ENCODE results near the gene KRT9. TPM values are rescaled to one million over a fixed set of nuclear protein-coding genes. Genes with fewer than 3 reads are reported as not detected.

The KRT9 gene
- total and polyA plus RNA-seq, 3 experiments from 2014 or later: not detected

DNA sequence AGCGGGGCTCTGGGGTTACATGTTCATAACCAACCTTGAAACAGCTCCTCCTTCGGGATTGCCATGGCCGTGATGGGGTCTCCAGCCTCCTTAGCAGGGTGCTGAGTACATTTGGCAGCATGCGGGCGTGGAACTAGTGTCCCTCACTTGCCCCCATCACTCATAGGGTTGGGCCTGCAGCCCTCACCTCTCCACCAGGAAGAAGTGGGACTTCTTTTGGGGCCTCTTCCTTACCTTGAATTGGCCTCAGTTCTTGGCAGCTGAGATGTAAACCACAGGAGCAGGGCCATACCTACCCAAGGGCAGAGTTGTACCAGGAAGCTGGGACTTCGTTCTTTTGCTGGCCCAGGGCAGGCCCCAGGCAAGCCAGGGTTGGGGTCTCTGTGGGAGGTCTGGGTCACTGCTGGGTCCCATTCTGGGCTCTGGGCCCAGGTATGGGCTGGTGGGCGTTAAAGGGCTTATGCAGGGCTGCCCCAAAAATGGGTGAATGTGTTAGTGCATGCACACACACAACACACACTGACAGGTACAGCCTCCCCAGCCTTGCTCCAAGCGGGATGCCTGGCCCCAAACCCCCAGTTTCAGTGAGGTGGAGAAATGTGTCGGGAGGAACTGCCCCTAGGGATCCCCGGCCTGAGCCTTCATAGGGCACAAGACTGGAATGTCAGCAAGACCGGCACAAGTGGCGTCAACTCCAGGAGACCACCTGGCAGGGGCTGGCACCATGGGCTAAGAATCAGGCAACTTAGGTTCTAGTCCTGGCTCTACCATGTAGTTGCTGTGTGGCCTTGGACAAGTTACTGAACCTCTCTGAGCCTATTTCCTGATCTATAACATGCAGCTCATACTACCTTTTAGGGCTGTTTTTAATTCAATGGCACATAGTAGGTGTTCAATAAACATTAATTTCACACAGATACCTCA, 49.3 kb downstream of the KRT9 start:
- POLR2A ChIA-PET: interaction anchor here (0.6 kb wide), 1 partner anchor 119 kb away, joined by 3 read pairs; no protein-coding TSS in a partner anchor
- H3K36me3 ChIP-seq (ENCODE audit: insufficient read depth, low read length): no peaks in the 10 kb centered on the region
- peaks cover 18 to 24% of the 10 kb centered on the region in 2 donors for H3K27me3 Mint-ChIP-seq
- CTCF ChIA-PET: interaction anchor here (0.7 to 1.1 kb wide), 2 partner anchors 26 to 27 kb away, joined by 3 read pairs; no protein-coding TSS in a partner anchor
- no peaks in the 10 kb centered on the region for H3K4me1 ChIP-seq (ENCODE audit: insufficient read depth, low read length)
- no peaks in the 10 kb centered on the region for H3K36me3 Mint-ChIP-seq
- no peak for DNase-seq
- H3K27ac ChIP-seq (ENCODE audit: low read depth, low read length): no peak overlapping the region
- peak overlapping the region in 1 of 8 donors; percentile 38 for H3K27ac Mint-ChIP-seq
- H3K9me3 Mint-ChIP-seq: no peaks in the 10 kb centered on the region
- H3K4me3 Mint-ChIP-seq: no peak overlapping the region
- no peak overlapping the region for H3K4me3 ChIP-seq (ENCODE audit: low read length)
- H3K27me3 ChIP-seq (ENCODE audit: insufficient read depth, low read length, poor library complexity, severe bottlenecking): no peaks in the 10 kb centered on the region
- peaks cover 0 to 6% (median 1%) of the 10 kb centered on the region in 3 donors for H3K4me1 Mint-ChIP-seq
- no peaks in the 10 kb centered on the region for H3K9me3 ChIP-seq (ENCODE audit: low read length)

DNA sequence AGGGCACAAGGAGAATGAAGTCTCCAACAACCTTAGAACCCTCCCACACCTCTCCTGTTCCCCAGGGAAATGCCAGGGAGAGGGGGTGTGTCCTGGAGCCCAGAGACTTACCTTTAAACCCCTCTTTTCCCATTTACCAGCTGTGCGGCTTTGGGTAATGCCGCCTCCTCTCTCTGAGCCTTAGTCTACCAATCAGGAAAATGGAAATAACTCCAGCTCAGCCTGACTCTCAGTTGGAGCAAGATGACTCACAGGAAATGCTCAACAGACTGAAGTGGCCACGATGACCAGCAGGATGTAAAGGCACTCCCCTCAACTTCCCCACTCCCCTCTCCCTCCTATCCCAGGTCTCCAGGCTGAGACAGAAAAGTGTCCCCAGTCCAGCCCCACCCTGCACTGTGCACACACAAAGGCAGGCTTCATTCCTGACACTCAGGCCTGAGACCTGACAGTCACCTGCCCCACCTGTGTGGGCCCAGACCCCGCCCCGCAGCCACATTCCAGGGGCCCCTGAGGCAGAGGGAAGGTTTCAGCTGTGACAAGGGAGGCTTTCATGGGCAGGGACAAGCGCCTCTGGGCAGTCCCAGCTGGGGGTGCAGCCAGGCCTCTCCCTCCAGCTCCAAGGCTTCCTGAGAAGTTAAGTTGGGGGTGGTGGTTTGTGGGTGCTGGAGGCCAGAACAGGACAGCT, 50.1 kb downstream of the KRT9 start:
- Mint-ChIP-seq H3K27ac (no peak overlapping the region), H3K27me3 (peaks cover 16 to 18% of the 10 kb centered on the region in 2 donors), H3K36me3 (no peaks in the 10 kb centered on the region), H3K9me3 (no peaks in the 10 kb centered on the region), H3K4me1 (no peaks in the 10 kb centered on the region), H3K4me3 (no peak overlapping the region)
- Histone ChIP-seq H3K27ac (ENCODE audit: low read depth, low read length) (no peak overlapping the region), H3K4me1 (ENCODE audit: insufficient read depth, low read length) (no peaks in the 10 kb centered on the region), H3K9me3 (ENCODE audit: low read length) (no peaks in the 10 kb centered on the region), H3K27me3 (ENCODE audit: insufficient read depth, low read length, poor library complexity, severe bottlenecking) (no peaks in the 10 kb centered on the region), H3K4me3 (ENCODE audit: low read length) (no peak overlapping the region), H3K36me3 (ENCODE audit: insufficient read depth, low read length) (no peaks in the 10 kb centered on the region)
- ChIA-PET CTCF (interaction anchor here (0.7 to 1.1 kb wide), 2 partner anchors 27 to 28 kb away, joined by 3 read pairs; no protein-coding TSS in a partner anchor), POLR2A (no interaction called here)
- no peak for DNase-seq

GRCh38 chr17:41520821-41521521, 50.9 kb downstream of the KRT9 start:
- POLR2A ChIA-PET: no interaction called here
- H3K27ac ChIP-seq (ENCODE audit: low read depth, low read length): no peak overlapping the region
- no peaks in the 10 kb centered on the region for H3K4me1 Mint-ChIP-seq
- peaks cover 14 to 21% of the 10 kb centered on the region in 2 donors for H3K27me3 Mint-ChIP-seq
- no peaks in the 10 kb centered on the region for H3K4me1 ChIP-seq (ENCODE audit: insufficient read depth, low read length)
- H3K4me3 Mint-ChIP-seq: no peak overlapping the region
- H3K36me3 Mint-ChIP-seq: no peaks in the 10 kb centered on the region
- no peaks in the 10 kb centered on the region for H3K9me3 ChIP-seq (ENCODE audit: low read length)
- CTCF ChIA-PET: no interaction called here
- H3K27ac Mint-ChIP-seq: no peak overlapping the region
- H3K27me3 ChIP-seq (ENCODE audit: insufficient read depth, low read length, poor library complexity, severe bottlenecking): no peaks in the 10 kb centered on the region
- DNase-seq: no peak
- no peak overlapping the region for H3K4me3 ChIP-seq (ENCODE audit: low read length)
- no peaks in the 10 kb centered on the region for H3K36me3 ChIP-seq (ENCODE audit: insufficient read depth, low read length)
- no peaks in the 10 kb centered on the region for H3K9me3 Mint-ChIP-seq

- no peak overlapping the region for H3K27ac ChIP-seq (ENCODE audit: low read depth, low read length)
- no peaks in the 10 kb centered on the region for H3K9me3 Mint-ChIP-seq
- H3K27me3 ChIP-seq (ENCODE audit: insufficient read depth, low read length, poor library complexity, severe bottlenecking): no peaks in the 10 kb centered on the region
- H3K36me3 ChIP-seq (ENCODE audit: insufficient read depth, low read length): no peaks in the 10 kb centered on the region
- no peak overlapping the region for H3K4me3 ChIP-seq (ENCODE audit: low read length)
- H3K36me3 Mint-ChIP-seq: no peaks in the 10 kb centered on the region
- no peaks in the 10 kb centered on the region for H3K4me1 ChIP-seq (ENCODE audit: insufficient read depth, low read length)
- POLR2A ChIA-PET: no interaction called here
- CTCF ChIA-PET: no interaction called here
- H3K4me3 Mint-ChIP-seq: no peak overlapping the region
- DNase-seq: no peak
- H3K27ac Mint-ChIP-seq: no peak overlapping the region
- H3K4me1 Mint-ChIP-seq: no peaks in the 10 kb centered on the region
- H3K9me3 ChIP-seq (ENCODE audit: low read length): no peaks in the 10 kb centered on the region
- peaks cover 12 to 16% of the 10 kb centered on the region in 2 donors for H3K27me3 Mint-ChIP-seq
These were observed 52.2 kb downstream of the KRT9 start for GRCh38 chr17:41519501-41520224.

- H3K9me3 ChIP-seq (ENCODE audit: low read length): no peaks in the 10 kb centered on the region
- no peaks in the 10 kb centered on the region for H3K36me3 ChIP-seq (ENCODE audit: insufficient read depth, low read length)
- peak within 1 kb of the TSS in 1 of 8 donors; percentile 38 for H3K27ac Mint-ChIP-seq
- peaks cover 12 to 16% of the 10 kb centered on the region in 2 donors for H3K27me3 Mint-ChIP-seq
- H3K27ac ChIP-seq (ENCODE audit: low read depth, low read length): no peak within 1 kb of the TSS
- H3K4me3 Mint-ChIP-seq: no peak within 1 kb of the TSS
- no peak for DNase-seq
- no peaks in the 10 kb centered on the region for H3K4me1 Mint-ChIP-seq
- H3K36me3 Mint-ChIP-seq: peaks cover 0 to 1% (median 0%) of the 10 kb centered on the region in 3 donors
- no peaks in the 10 kb centered on the region for H3K9me3 Mint-ChIP-seq
- H3K4me1 ChIP-seq (ENCODE audit: insufficient read depth, low read length): no peaks in the 10 kb centered on the region
- no peaks in the 10 kb centered on the region for H3K27me3 ChIP-seq (ENCODE audit: insufficient read depth, low read length, poor library complexity, severe bottlenecking)
- POLR2A ChIA-PET: no interaction called here
- no peak within 1 kb of the TSS for H3K4me3 ChIP-seq (ENCODE audit: low read length)
- CTCF ChIA-PET: interaction anchor here (1.0 kb wide), 1 partner anchor 30 kb away, joined by 5 read pairs; no protein-coding TSS in a partner anchor
These were observed 52.9 kb downstream of the KRT9 start, which contains the start of gene KRT15 for GRCh38 chr17:41518789-41519449. Gene KRT15 (minus strand): TSS chr17:41518890. CDS start chr17:41518827, 63 bp downstream.

- Mint-ChIP-seq H3K9me3 (no peaks in the 10 kb centered on the region), H3K27ac (peak overlapping the region in 1 of 8 donors; percentile 38), H3K4me1 (no peaks in the 10 kb centered on the region), H3K4me3 (no peak overlapping the region), H3K36me3 (peaks cover 0 to 1% (median 0%) of the 10 kb centered on the region in 3 donors), H3K27me3 (peaks cover 12 to 16% of the 10 kb centered on the region in 2 donors)
- H3K9me3 ChIP-seq (ENCODE audit: low read length): no peaks in the 10 kb centered on the region
- no peaks in the 10 kb centered on the region for H3K36me3 ChIP-seq (ENCODE audit: insufficient read depth, low read length)
- no peak overlapping the region for H3K4me3 ChIP-seq (ENCODE audit: low read length)
- no peaks in the 10 kb centered on the region for H3K4me1 ChIP-seq (ENCODE audit: insufficient read depth, low read length)
- CTCF ChIA-PET: interaction anchor here (1.0 kb wide), 1 partner anchor 31 kb away, joined by 5 read pairs; no protein-coding TSS in a partner anchor
- H3K27me3 ChIP-seq (ENCODE audit: insufficient read depth, low read length, poor library complexity, severe bottlenecking): no peaks in the 10 kb centered on the region
- POLR2A ChIA-PET: no interaction called here
- DNase-seq: no peak
- no peak overlapping the region for H3K27ac ChIP-seq (ENCODE audit: low read depth, low read length)
These were observed 53.8 kb downstream of the KRT9 start for GRCh38 chr17:41518031-41518430.

- Histone ChIP-seq H3K27me3 (ENCODE audit: insufficient read depth, low read length, poor library complexity, severe bottlenecking) (no peaks in the 10 kb centered on the region), H3K4me1 (ENCODE audit: insufficient read depth, low read length) (no peaks in the 10 kb centered on the region), H3K4me3 (ENCODE audit: low read length) (no peak overlapping the region), H3K9me3 (ENCODE audit: low read length) (no peaks in the 10 kb centered on the region), H3K27ac (ENCODE audit: low read depth, low read length) (no peak overlapping the region), H3K36me3 (ENCODE audit: insufficient read depth, low read length) (no peaks in the 10 kb centered on the region)
- no peaks in the 10 kb centered on the region for H3K9me3 Mint-ChIP-seq
- peaks cover 12 to 16% of the 10 kb centered on the region in 2 donors for H3K27me3 Mint-ChIP-seq
- H3K4me3 Mint-ChIP-seq: no peak overlapping the region
- no peaks in the 10 kb centered on the region for H3K4me1 Mint-ChIP-seq
- CTCF ChIA-PET: no interaction called here
- H3K27ac Mint-ChIP-seq: no peak overlapping the region
- H3K36me3 Mint-ChIP-seq: peaks cover 0 to 1% (median 0%) of the 10 kb centered on the region in 3 donors
- no peak for DNase-seq
- POLR2A ChIA-PET: no interaction called here
These were observed 55.0 kb downstream of the KRT9 start for GRCh38 chr17:41516830-41517283.

Measured in CD8-positive, alpha-beta memory T cell (primary cell).